VCaP (cell line): ENCODE data around the gene CCM2L.

ENCODE experiments used
- H3K27ac ChIP-seq: fragments of 450-650 bp; 2 replicates; pipeline ENCODE4 v1.5.1; 2017
- TF ChIP-seq, protein P1 (sequence below): fragments of 450-650 bp; conservative IDR thresholded peaks from 2 replicates; pipeline ENCODE4 v1.5.1; 2017; ENCODE audit warnings: mild to moderate bottlenecking, moderate library complexity

CCM2L gene

DNA sequence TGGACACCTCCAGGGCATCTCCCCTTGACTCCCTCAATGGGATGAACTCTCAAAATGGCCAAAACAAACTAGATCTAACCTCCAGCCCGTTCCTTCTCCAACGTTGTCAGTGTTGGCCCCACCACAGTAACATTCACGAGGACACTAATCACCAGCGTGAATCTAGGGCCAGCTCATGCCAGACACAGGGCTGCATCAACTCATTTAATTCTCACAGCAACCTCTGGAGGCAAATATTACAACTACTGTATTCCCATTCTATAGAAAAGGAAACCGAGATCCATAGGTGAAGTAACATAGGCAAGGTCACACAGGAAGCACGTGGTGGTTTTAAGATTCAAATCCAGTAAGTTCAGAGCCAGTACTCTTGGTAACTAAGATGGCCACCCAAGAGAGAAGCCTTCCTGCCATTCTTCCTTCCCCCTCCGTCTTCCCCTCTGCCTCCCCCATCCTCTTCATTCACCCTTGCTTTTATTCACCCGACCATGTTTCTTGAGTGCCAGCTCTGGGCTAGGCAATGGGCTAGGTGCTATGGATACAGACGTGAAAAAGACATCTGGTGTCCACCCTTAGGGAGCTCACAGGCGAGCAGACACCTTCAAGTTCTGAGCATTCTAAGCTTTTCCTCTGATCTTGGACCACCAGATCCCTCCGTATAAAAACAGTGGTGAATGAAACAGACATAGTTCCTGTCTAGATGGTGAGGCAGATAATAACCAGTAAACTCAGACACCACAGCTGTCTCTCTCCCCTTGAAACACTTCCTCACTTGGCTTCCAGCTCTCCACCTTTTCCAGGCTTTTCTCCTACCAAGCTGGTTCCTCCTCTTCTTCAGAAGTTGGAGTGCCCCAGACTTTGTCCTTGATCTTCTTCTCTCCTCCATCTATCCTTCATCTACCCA is 9.6 kb downstream of the CCM2L start:
- TF ChIP-seq, protein P1, sequence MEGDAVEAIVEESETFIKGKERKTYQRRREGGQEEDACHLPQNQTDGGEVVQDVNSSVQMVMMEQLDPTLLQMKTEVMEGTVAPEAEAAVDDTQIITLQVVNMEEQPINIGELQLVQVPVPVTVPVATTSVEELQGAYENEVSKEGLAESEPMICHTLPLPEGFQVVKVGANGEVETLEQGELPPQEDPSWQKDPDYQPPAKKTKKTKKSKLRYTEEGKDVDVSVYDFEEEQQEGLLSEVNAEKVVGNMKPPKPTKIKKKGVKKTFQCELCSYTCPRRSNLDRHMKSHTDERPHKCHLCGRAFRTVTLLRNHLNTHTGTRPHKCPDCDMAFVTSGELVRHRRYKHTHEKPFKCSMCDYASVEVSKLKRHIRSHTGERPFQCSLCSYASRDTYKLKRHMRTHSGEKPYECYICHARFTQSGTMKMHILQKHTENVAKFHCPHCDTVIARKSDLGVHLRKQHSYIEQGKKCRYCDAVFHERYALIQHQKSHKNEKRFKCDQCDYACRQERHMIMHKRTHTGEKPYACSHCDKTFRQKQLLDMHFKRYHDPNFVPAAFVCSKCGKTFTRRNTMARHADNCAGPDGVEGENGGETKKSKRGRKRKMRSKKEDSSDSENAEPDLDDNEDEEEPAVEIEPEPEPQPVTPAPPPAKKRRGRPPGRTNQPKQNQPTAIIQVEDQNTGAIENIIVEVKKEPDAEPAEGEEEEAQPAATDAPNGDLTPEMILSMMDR: no peak
- H3K27ac ChIP-seq: peak overlapping the region; percentile 51; the same call in 1 of the 2 replicates

DNA sequence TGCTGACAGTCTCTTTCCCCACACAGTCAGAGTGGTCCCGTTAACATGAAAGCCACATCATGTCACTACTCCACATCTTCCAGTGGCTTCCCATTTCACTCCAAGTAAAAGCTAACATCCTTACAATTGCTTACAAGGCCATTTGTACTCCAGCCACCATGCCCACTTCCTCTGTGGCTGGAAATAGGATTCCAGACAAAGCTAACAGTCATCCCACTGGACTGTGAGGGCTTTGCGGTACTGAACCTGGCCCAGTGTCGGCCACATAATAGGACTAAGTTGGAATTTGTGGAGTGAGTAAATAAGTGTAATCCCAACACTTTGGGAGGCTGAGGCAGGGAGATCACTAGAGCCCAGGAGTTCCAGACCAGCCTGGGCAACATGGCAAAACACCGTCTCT is 10.9 kb downstream of the CCM2L start:
- no peak overlapping the region for H3K27ac ChIP-seq
- TF ChIP-seq, protein P1: no peak

DNA sequence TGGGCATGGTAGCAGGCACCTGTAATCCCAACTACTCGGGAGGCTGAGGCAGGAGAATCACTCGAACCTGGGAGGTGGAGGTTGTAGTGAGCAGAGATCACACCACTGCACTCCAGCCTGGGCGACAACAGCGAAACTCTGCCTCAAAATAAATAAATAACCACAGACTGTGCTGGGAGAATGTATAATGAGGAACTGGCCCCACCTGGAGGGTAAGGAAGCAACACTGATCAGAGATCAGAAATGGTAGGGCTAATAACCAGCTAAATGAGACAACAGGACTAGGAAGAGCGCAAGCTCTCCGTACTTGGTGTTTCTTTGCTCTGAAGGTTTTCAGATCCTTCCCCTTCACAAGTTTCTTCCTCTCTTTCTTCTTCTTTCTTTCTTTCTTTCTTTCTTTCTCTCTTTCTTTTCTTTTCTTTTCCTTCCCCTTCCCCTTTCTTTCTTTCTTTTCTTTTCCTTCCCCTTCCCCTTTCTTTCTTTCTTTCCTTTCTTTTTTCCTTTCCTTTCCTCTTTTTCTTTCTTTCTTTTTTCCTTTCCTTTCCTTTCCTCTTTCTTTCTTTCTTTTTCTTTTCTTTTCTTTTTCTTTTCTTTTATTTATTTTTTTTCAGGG is 14.6 kb downstream of the CCM2L start:
- H3K27ac ChIP-seq: no peak overlapping the region
- TF ChIP-seq, protein P1: peak; percentile 20; the same call in 1 of the 2 replicates

DNA sequence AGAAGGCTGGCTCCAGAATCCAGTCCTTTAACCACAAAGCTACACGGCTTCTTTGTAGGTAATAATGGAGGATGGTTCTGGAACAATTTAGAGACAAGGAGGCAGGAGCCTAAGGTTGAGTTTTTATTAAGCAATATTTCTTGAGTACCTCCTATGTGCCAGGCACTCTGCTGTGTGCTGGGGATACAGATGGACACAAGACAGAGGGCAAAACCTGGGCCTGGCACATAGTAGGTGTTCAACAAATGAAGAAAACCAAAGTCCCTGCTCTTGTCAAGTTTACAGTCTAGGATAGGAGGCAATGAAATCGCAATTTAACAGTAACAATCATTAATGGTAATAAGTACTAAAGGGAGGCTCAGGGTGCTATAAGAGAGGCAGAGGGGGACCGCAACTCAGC is 17.4 kb downstream of the CCM2L start:
- no peak overlapping the region for H3K27ac ChIP-seq
- TF ChIP-seq, protein P1: no peak

DNA sequence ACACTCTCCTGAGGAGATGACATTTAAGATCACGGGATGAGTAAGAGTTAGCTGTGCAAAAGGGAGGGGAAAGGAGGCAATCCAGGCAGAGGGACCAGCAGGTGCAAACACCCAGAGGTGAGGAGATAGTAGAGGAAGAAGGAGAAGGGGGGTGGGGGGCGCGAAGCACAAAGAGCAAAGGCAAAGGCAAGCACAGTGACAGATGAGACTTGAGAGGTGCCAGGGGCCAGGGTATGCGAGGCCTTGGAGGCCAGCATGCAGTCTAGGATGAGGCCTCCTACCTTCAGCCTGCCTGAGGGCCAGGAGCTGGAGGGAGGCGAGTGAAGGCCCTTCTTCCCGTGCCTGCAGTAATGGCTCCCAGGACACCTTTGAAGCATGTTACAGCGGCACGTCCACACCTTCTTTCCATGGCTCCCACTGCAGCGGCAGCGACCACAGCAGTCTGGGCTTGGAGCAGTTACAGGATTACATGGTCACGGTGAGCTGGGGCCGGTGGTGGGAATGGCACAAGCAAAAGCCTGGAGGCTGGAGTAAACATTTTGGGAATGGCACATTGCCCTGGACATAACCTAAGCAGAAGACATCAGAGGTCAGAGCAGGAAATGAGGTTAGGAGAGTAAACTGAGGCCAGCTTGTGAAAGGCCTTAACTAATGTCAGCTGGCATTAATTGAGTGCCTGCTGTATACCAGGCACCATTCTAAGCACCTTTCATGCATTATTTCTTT is 18.6 kb downstream of the CCM2L start:
- no peak overlapping the region for H3K27ac ChIP-seq
- TF ChIP-seq, protein P1: no peak

DNA sequence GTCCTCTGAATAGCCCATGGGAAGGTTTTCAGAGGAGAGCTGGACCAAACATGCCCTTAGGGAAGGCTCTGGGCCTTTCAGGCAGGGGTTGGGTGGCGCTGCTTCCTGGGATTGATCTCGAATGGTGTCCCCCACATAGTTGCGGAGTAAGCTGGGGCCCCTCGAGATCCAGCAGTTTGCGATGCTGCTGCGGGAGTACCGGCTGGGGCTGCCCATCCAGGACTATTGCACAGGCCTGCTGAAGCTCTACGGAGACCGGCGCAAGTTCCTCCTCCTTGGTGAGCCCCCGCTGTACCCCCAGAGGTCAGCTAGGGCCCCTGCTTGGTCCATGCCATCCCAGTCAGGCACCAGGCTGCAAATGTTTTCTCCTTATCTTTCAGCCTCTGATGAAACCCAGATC is 19.3 kb downstream of the CCM2L start:
- no peak overlapping the region for H3K27ac ChIP-seq
- TF ChIP-seq, protein P1: no peak
